ENCODE results near the gene OR10W1.

Gene OR10W1, protein sequence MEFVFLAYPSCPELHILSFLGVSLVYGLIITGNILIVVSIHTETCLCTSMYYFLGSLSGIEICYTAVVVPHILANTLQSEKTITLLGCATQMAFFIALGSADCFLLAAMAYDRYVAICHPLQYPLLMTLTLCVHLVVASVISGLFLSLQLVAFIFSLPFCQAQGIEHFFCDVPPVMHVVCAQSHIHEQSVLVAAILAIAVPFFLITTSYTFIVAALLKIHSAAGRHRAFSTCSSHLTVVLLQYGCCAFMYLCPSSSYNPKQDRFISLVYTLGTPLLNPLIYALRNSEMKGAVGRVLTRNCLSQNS

DNA sequence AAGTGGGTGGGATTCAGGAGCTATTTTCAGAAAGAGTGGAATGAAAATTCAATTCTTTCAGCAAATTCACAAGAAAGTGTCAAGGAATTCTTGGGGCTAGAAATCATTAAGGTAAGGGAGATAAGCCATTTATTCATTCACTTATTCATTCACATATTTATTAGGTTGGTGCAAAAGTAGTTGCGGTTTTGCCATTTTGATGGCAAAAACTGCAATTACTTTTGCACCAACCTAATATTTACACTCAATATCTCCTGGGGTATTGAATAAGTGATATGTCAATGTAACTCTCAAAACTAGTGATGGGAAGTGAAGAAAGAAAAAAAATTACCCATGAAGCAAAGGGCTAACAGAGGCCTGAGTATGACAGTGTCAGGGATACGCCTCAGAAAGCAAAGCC, at the start of gene OR10W1:
OR10W1 (minus strand) TSS at position 119 of the 400 bp plus-strand sequence. CDS start 402 bp downstream, outside the sequence.
- no peak for DNase-seq (ENCODE audit: low read depth, low spot score)

DNA sequence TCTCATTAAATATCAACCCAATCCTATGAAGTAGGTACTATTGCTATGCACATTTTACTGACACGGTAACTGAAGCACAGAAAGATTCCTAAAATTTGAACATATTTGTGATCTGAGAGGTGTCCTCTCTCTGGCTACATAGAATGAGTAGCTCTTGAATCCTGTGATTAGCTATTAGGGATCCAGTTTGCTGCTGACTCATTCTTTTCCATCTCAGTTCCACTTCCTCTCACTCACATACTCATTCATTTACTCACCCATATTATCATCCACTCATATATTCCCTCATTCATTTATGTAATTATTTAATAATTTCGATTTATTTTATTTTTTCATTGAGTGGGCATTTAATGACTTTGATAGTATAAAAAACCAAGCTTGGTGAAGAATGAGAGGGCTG, 48.1 kb upstream of the OR10W1 start:
- no peak for DNase-seq (ENCODE audit: low read depth, low spot score)

DNA sequence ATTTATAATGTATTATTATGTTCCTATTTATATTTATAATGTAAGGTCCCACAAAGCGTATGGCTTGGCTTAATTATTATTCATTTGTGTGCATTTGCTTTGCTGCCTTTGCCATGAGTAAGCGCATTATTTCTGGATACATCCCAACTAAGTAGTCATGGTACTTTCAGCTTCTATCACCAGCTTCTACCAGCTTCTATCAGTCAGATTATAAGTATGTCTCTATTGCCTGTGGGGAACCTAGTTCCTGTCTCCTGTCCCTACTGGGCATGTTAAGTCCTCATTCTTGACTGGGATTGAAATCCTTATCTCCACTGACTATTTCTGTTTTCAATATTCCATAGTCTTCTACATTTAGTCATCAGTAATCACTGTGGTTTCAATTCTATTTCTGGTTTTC, 33.5 kb upstream of the OR10W1 start:
- DNase-seq (ENCODE audit: low read depth, low spot score) = no peak

DNA sequence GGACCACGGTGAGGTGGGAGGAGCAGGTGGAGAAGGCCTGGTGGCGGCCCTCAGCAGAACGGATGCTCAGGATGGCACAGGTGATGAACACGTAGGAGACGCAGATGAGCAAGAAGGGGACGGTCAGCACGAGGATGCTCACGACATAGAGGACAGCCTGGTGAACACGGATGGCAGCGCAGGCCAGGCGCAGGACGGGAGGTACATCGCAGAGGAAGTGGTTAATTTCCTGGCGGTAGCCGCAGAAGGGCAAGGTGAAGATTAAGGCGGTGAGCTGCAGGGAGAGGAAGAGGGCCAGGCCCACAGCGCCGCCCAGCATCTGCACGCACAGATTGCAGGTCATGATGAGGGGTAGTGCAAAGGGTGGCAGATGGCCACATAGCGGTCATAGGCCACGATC, 24.0 kb upstream of the OR10W1 start:
- DNase-seq (ENCODE audit: low read depth, low spot score) = no peak

DNA sequence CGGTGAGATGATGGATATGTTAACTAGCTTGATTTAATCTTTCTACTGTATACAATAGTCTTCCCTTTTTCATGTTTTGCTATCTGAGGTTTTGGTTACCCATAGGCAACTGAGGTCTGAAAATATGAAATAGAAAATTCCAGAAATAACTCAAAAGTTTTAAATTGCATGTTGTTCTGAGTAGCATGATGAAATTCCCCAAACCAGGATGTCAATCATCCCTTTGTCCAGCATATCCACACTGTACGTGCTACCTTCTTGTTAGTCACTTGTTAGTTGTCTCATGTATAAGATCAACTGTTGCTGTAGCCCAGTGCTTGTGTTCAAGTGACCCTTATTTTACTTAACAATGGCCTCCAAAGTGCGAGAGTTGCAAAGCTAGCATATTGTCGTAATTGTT, 21.2 kb upstream of the OR10W1 start:
- DNase-seq (ENCODE audit: low read depth, low spot score) = no peak

DNA sequence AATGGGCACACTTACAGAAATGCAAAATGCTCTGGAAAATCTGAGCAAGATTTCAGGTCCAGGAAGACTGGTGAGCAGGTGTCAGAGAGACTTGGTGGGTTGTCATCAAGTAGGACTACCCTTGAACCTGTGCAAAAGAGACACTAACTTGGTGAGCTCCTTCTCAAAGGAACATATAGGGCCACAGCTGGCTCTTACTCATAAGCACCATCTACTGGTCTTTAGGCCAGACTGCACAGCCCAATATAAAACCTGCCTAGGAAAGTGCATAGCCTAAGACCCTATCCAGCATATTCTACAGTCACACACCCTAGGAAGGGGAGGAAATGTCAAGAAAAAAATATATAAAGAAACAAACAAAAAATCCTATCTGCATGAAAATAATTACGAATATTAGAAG, 18.2 kb upstream of the OR10W1 start:
- DNase-seq (ENCODE audit: low read depth, low spot score) = no peak

DNA sequence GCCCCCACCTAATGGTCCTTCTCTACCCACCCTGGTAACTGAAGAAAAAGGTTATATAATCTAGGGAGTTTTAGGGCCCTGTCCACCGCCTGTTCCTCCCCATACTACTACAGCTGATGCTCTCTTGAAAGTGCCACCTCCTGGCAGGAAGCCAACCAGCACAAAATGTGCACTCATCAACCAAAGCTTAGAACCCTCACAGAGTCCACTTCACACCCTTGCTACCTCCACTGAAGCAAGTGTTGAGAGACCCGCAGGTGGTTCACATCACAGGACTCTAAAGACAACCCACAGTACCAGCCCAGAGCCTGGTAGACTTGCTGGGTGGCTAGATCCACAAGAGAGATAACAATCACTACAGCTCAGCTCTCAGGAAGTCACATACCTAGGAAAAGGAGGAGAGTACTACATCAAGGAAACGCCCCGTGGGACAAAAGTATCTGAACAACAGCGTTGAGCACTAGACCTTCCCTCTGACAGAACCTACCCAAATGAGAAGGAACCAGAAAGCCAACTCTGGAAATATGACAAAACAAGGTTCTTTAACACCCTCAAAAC, 17.5 kb upstream of the OR10W1 start:
- DNase-seq (ENCODE audit: low read depth, low spot score) = no peak

DNA sequence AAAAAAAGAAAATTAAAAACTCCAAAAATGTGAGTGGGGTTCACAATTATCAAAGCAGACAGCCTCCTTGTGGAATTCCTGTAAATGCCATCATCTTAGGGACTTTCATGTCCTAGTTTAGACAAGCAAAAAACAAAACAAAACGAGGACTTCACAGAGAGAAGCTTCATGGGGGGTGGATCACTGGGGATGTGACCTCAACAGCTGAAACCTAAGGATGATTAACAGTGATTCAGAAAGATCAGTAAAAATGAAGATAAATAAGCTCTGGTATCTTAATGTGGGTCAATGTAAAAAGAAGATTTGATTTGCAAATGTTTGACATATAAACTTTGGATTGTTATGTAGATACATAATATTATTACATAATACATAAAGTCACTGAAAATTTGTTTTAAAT, 8.1 kb upstream of the OR10W1 start:
- DNase-seq (ENCODE audit: low read depth, low spot score) = no peak

DNA sequence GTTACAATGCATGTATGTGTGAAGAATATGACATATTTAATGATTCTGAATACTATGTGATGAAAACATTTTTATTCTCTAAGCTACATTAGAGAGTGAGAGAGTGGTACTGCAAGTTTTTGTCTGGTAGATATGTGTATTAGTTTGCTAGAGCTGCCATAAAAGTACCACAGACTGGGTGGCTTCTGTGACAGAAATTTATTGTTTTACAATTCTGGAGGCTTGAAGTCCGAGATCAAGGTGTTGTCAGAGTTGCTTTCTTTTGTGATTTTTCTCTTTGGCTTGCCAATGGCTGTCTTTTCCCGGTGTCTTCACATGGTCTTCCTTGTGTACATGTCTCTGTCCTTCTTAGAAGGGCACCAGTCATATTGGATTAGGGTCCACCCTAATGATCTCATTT, 6.9 kb upstream of the OR10W1 start:
- no peak for DNase-seq (ENCODE audit: low read depth, low spot score)

DNA sequence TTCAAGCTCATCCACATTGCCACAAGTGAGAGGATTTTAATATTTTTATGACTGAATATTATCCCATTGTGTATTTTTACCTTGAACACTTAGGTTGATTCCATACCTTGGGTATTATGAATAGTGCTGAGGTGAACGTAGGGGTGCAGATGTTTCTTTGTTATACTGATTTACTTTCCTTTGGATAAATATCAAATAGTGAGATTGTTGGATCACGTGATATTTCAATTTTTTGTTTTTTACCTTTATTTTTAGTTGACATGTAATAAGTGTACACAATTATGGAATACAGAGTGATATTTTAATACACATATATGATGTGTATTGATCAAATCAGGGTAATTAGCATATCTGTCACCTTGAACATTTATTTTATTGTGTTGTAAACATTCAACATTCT, 8.1 kb downstream of the OR10W1 start:
- DNase-seq (ENCODE audit: low read depth, low spot score) = no peak

DNA sequence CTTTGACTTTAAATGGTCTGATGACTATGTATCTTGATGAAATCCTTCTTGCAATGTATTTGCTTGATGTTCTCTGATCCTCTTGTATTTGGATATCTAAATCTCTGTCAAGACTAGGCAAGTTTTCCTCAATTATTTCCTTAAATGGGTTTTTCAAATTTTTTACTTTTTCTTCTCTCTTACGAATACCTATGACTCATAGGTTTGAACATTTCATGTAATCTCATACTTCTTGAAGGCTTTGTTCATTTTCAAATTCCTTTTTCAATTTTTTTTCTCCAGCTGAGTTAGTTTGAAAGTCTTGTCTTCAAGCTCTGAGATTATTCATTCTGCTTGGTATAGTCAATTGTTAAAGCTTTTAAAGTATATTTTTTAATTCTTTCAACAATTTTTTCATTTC, 13.1 kb downstream of the OR10W1 start:
- DNase-seq (ENCODE audit: low read depth, low spot score) = no peak

DNA sequence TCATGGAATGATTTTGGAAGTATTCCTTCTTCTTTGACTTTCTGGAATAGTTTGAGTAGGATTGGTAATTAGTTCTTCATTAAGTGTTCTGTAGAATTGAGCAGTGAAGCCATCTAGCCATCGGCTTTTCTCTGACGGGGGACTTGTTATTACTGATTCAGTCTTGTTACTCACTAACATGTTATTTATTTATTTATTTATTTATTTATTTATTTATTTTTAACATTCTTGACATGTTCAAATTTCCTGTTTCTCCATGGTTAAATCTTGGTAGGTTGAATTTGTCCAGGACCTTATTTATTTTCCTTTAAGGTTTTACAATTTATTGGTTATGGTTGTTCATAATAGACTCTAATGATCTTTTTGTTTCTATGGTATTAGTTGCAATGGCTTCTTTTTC, 24.1 kb downstream of the OR10W1 start:
- DNase-seq (ENCODE audit: low read depth, low spot score) = no peak

DNA sequence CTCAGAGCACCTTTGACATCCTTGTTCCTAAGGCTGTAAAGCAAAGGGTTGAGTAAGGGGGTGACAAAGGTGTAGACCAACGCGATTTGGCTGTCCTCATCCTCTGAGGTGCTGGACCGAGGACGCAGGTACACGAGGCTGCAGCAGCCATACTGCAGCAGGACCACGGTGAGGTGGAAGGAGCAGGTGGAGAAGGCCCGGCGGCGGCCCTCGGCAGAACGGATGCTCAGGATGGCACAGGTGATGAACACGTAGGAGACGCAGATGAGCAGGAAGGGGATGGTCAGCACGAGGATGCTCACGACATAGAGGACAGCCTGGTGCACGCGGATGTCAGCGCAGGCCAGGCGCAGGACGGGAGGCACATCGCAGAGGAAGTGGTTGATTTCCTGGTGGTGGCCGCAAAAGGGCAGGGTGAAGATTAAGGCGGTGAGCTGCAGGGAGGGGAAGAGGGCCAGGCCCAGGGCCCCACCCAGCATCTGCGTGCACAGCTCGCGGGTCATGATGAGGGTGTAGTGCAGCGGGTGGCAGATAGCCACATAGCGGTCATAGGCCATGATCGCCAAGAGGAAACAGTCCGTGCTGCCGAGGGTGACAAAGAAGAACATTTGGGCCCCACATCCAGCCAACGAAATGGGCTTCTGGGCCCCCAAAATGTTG, 40.0 kb downstream of the OR10W1 start:
- DNase-seq (ENCODE audit: low read depth, low spot score) = no peak

DNA sequence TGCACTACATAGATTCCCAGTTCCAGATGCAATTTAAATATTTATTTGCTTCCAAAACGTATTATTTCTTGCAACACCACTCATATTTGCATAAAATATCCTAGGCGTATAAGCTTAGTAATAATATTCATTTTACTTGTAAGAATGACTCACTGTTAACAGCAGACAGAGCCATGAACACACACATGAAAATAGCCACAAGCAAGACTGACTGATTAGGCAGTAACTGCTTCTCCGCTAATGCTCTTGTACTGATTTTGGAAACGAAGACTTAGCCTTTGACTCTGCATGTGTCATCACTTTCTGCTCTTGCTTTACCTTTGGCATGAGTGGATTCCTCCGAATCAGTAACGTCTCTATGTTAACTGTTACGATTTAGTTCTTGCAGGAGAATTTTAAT, 45.3 kb downstream of the OR10W1 start:
- no peak for DNase-seq (ENCODE audit: low read depth, low spot score)
